Measurements from ENCODE around the gene PIP4P1. TPM values are rescaled to one million over a fixed set of nuclear protein-coding genes. Genes with fewer than 3 reads are reported as not detected.

Gene PIP4P1
- total and polyA plus RNA-seq, 9 of the 15 experiments (the other 6 are each of a cell fraction or from before 2014, with no cell fraction given) = 5.3 to 20.9 (median 10.7) TPM

DNA sequence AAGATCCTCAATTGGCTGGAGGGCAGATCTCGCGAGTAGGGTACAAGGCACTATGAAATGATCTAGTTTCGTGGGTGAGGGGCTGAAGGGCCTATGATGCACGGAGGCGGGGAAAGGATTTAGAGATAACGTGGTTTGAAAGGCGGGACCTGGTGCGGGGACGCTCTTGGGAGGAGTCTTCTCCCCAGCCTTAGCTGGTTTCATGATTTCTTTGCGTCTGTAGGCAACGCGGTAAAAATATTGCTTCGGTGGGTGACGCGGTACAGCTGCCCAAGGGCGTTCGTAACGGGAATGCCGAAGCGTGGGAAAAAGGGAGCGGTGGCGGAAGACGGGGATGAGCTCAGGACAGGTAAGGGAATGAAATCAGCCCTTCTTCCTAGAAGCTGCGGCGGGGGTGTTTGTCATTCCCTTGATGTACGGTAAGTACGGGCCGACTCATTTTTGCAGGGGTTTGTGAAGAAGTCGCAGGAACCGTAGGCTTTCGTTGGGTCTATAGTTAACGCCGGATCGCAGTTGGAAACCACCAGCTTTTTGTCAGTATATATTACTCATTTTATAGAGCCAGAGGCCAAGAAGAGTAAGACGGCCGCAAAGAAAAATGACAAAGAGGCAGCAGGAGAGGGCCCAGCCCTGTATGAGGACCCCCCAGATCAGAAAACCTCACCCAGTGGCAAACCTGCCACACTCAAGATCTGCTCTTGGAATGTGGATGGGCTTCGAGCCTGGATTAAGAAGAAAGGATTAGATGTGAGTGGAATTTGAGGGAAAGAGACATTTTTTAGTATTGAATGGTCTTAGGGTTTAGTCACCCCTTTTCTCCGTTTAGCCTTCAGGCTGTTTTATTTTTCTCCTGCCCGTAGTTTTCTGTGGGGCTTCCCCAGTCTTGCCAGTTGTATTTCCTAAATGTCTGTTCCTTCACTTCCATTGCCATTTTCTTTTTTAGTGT is 5.6 kb downstream of the PIP4P1 start (continued):
- no peak for TF ChIP-seq CBX5 (IDR thresholded peaks at IDR 0.05; ENCODE audit: borderline replicate concordance, low read depth)
- no peak for TF ChIP-seq HDAC8 (tag; IDR thresholded peaks at IDR 0.05)
- TF ChIP-seq, protein P1, sequence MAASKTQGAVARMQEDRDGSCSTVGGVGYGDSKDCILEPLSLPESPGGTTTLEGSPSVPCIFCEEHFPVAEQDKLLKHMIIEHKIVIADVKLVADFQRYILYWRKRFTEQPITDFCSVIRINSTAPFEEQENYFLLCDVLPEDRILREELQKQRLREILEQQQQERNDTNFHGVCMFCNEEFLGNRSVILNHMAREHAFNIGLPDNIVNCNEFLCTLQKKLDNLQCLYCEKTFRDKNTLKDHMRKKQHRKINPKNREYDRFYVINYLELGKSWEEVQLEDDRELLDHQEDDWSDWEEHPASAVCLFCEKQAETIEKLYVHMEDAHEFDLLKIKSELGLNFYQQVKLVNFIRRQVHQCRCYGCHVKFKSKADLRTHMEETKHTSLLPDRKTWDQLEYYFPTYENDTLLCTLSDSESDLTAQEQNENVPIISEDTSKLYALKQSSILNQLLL (CRISPR knock-in tag; IDR thresholded peaks at IDR 0.05; ENCODE audit: borderline replicate concordance) = no peak
- no peak for TF ChIP-seq FOXM1 (IDR thresholded peaks at IDR 0.05; ENCODE audit: low read depth)
- TF ChIP-seq FOXM1 (CRISPR knock-in tag; IDR thresholded peaks at IDR 0.05; ENCODE audit: low read depth) = no peak; the same call in 1 of the 2 replicates
- TF ChIP-seq MBD2 (IDR thresholded peaks at IDR 0.05; ENCODE audit: borderline replicate concordance, low read depth) = no peak
- no peak for TF ChIP-seq HDAC6 (IDR thresholded peaks at IDR 0.05; ENCODE audit: low read depth, low read length)
- TF ChIP-seq ZNF324 (CRISPR knock-in tag; IDR thresholded peaks at IDR 0.05) = no peak
- peak; percentile 56; the same call in 1 of the 2 replicates for TF ChIP-seq ZEB2 (IDR thresholded peaks at IDR 0.05)
- no peak for TF ChIP-seq PHB (CRISPR knock-in tag; IDR thresholded peaks at IDR 0.05)
- TF ChIP-seq ZNF133 (CRISPR knock-in tag; IDR thresholded peaks at IDR 0.05) = no peak
- TF ChIP-seq, protein P2, sequence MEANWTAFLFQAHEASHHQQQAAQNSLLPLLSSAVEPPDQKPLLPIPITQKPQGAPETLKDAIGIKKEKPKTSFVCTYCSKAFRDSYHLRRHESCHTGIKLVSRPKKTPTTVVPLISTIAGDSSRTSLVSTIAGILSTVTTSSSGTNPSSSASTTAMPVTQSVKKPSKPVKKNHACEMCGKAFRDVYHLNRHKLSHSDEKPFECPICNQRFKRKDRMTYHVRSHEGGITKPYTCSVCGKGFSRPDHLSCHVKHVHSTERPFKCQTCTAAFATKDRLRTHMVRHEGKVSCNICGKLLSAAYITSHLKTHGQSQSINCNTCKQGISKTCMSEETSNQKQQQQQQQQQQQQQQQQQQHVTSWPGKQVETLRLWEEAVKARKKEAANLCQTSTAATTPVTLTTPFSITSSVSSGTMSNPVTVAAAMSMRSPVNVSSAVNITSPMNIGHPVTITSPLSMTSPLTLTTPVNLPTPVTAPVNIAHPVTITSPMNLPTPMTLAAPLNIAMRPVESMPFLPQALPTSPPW (CRISPR knock-in tag; IDR thresholded peaks at IDR 0.05) = 0 out of 2 replicates have a peak, but pooled peaks have one; percentile 5
- TF ChIP-seq ILF3 (IDR thresholded peaks at IDR 0.05; ENCODE audit: borderline replicate concordance) = no peak
- no peak for TF ChIP-seq ZNF347 (CRISPR knock-in tag; IDR thresholded peaks at IDR 0.05; ENCODE audit: low read depth)
- TF ChIP-seq, protein P3, sequence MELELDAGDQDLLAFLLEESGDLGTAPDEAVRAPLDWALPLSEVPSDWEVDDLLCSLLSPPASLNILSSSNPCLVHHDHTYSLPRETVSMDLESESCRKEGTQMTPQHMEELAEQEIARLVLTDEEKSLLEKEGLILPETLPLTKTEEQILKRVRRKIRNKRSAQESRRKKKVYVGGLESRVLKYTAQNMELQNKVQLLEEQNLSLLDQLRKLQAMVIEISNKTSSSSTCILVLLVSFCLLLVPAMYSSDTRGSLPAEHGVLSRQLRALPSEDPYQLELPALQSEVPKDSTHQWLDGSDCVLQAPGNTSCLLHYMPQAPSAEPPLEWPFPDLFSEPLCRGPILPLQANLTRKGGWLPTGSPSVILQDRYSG (tag; conservative IDR thresholded peaks at IDR 0.05; ENCODE audit: low read depth) = no peak
- TF ChIP-seq, protein P4, sequence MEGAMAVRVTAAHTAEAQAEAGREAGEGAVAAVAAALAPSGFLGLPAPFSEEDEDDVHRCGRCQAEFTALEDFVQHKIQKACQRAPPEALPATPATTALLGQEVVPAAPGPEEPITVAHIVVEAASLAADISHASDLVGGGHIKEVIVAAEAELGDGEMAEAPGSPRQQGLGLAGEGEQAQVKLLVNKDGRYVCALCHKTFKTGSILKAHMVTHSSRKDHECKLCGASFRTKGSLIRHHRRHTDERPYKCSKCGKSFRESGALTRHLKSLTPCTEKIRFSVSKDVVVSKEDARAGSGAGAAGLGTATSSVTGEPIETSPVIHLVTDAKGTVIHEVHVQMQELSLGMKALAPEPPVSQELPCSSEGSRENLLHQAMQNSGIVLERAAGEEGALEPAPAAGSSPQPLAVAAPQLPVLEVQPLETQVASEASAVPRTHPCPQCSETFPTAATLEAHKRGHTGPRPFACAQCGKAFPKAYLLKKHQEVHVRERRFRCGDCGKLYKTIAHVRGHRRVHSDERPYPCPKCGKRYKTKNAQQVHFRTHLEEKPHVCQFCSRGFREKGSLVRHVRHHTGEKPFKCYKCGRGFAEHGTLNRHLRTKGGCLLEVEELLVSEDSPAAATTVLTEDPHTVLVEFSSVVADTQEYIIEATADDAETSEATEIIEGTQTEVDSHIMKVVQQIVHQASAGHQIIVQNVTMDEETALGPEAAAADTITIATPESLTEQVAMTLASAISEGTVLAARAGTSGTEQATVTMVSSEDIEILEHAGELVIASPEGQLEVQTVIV (CRISPR knock-in tag; IDR thresholded peaks at IDR 0.05; ENCODE audit: borderline replicate concordance) = no peak
- TF ChIP-seq RNF2 (IDR thresholded peaks at IDR 0.05) = no peak
- TF ChIP-seq, protein P5, sequence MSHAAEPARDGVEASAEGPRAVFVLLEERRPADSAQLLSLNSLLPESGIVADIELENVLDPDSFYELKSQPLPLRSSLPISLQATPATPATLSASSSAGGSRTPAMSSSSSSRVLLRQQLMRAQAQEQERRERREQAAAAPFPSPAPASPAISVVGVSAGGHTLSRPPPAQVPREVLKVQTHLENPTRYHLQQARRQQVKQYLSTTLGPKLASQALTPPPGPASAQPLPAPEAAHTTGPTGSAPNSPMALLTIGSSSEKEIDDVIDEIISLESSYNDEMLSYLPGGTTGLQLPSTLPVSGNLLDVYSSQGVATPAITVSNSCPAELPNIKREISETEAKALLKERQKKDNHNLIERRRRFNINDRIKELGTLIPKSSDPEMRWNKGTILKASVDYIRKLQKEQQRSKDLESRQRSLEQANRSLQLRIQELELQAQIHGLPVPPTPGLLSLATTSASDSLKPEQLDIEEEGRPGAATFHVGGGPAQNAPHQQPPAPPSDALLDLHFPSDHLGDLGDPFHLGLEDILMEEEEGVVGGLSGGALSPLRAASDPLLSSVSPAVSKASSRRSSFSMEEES (CRISPR knock-in tag; IDR thresholded peaks at IDR 0.05) = no peak
- TF ChIP-seq, protein P6, sequence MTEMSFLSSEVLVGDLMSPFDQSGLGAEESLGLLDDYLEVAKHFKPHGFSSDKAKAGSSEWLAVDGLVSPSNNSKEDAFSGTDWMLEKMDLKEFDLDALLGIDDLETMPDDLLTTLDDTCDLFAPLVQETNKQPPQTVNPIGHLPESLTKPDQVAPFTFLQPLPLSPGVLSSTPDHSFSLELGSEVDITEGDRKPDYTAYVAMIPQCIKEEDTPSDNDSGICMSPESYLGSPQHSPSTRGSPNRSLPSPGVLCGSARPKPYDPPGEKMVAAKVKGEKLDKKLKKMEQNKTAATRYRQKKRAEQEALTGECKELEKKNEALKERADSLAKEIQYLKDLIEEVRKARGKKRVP (CRISPR knock-in tag; IDR thresholded peaks at IDR 0.05) = no peak
